HepG2 (cell line): ENCODE results near the gene BST2. TPM values are rescaled to one million over a fixed set of nuclear protein-coding genes. Genes with fewer than 3 reads are reported as not detected.

Source experiments
- ATAC-seq: fragments of 200-7000 bp; cut with Tn5 transposase; 3 replicates; pipeline ENCODE4 v1.9.1; 2020; ENCODE audit warnings: mild to moderate bottlenecking, moderate library complexity
- BruUV-seq: library from RNA; stranded (reverse); fragments of 400-500 nt; replicated peaks from 2 replicates; lab custom pipeline; 2021; lab: Mats Ljungman, UMichigan
- CTCF ChIA-PET: fragments of 300-600 bp; formaldehyde crosslinking; extraction: SDS; loops from one replicate; lab custom pipeline; 2021; ENCODE audit warnings: low total read pairs, inconsistent platforms, low intra/inter-chr PET ratio; lab: Yijun Ruan, JAX
- POLR2A ChIA-PET: fragments of 350-600 bp; sonication (Branson Sonifier 250); formaldehyde crosslinking; loops from one replicate; lab custom pipeline; 2020; ENCODE audit warnings: antibody characterized with exemption, inconsistent platforms; lab: Yijun Ruan, JAX
- DNase-seq: peaks from one replicate; pipeline ENCODE4 v3.0.0-alpha.2; 2015; ENCODE audit warnings: low spot score
- FAIRE-seq: peaks from 3 replicates; lab custom pipeline; 2011; peaks lifted over from hg19 to GRCh38; lab: Jason Lieb, UNC
- H2AFZ ChIP-seq: one replicate; pipeline ENCODE4 v1.6.1; 2011; ENCODE audit warnings: low read length, inconsistent platforms
- H3K27ac ChIP-seq: fragments of 300-600 bp; 3 replicates; pipeline ENCODE4 v1.8.0; 2011; ENCODE audit warnings: mixed run types, mild to moderate bottlenecking, mixed read lengths, low read length, inconsistent platforms; ENCODE audit not compliant: insufficient read depth; ENCODE audit errors: extremely low read length
- H3K27me3 ChIP-seq, 2 experiments: fragments of 200-600 bp in 1 of 2; 2 replicates in 1 of 2; 3 replicates in 1 of 2; pipeline versions ENCODE4 v1.6.0 to v1.8.0; 2011; ENCODE audit warnings: low read length in 2 of 2, mild to moderate bottlenecking in 2 of 2, moderate library complexity in 2 of 2, inconsistent platforms in 1 of 2; ENCODE audit not compliant: insufficient read depth in 2 of 2, control insufficient read depth in 1 of 2
- H3K36me3 ChIP-seq, 2 experiments: fragments of 200-600 bp in 1 of 2; replicated peaks in 1 of 2; 2 replicates in 1 of 2; 3 replicates in 1 of 2; pipeline versions ENCODE4 v1.5.1 to v1.8.0; 2011; ENCODE audit warnings: low read length in 2 of 2, inconsistent platforms in 1 of 2; ENCODE audit not compliant: insufficient read depth in 2 of 2, control insufficient read depth in 1 of 2
- H3K4me1 ChIP-seq: 2 replicates; pipeline ENCODE4 v1.5.1; 2012; ENCODE audit warnings: low read length, inconsistent platforms; ENCODE audit not compliant: insufficient read depth
- H3K4me2 ChIP-seq: 2 replicates; pipeline ENCODE4 v1.6.0; 2011; ENCODE audit warnings: low read depth, low read length, inconsistent platforms
- H3K4me3 ChIP-seq, 3 experiments: fragments of 200-600 bp in 1 of 3; sonication (generic), shearing (Covaris generic) in 1 of 3; replicated peaks in 1 of 3; 2 replicates each; pipeline ENCODE4 v1.5.1; 2011 to 2016; ENCODE audit warnings: low read length in 3 of 3, inconsistent platforms in 2 of 3, low read depth in 2 of 3, mild to moderate bottlenecking in 2 of 3, control low read depth in 1 of 3, mixed read lengths in 1 of 3; ENCODE audit not compliant: insufficient read depth in 1 of 3
- H3K79me2 ChIP-seq: one replicate; pipeline ENCODE4 v1.6.1; 2011; ENCODE audit warnings: low read length, inconsistent platforms; ENCODE audit not compliant: insufficient read depth
- H3K9ac ChIP-seq: 2 replicates; pipeline ENCODE4 v1.6.0; 2011; ENCODE audit warnings: mild to moderate bottlenecking, low read depth, low read length, inconsistent platforms; ENCODE audit not compliant: insufficient read depth
- H3K9me3 ChIP-seq: 2 replicates; pipeline ENCODE4 v1.5.1; 2012; ENCODE audit warnings: mild to moderate bottlenecking, low read length
- H4K20me1 ChIP-seq: 2 replicates; pipeline ENCODE4 v1.6.0; 2011; ENCODE audit warnings: inconsistent platforms, mild to moderate bottlenecking, low read length, moderate library complexity; ENCODE audit not compliant: insufficient read depth
- ATAD3A ChIP-seq: sonication (generic); formaldehyde crosslinking; IDR thresholded peaks from 2 replicates; pipeline ENCODE4 v1.4.0; 2020; ENCODE audit warnings: missing genetic modification reagents
- E2F2 ChIP-seq: sonication (generic); formaldehyde crosslinking; IDR thresholded peaks from 2 replicates; pipeline ENCODE4 v1.4.0; 2020; ENCODE audit warnings: missing genetic modification reagents, borderline replicate concordance
- EP300 ChIP-seq, 3 experiments: sonication (generic) in 1 of 3; formaldehyde crosslinking in 1 of 3; IDR thresholded peaks; 2 replicates each; pipeline versions ENCODE4 v1.5.1 to v1.6.1; 2011 to 2020; ENCODE audit warnings: low read depth in 2 of 3, low read length in 2 of 3, borderline replicate concordance in 1 of 3, improper control_type of control experiment in 1 of 3, mild to moderate bottlenecking in 1 of 3, missing genetic modification reagents in 1 of 3, moderate library complexity in 1 of 3
- PITX1 ChIP-seq: sonication (generic); formaldehyde crosslinking; IDR thresholded peaks from 2 replicates; pipeline ENCODE4 v1.5.1; 2020; ENCODE audit warnings: mild to moderate bottlenecking, missing genetic modification reagents
- SRSF1 ChIP-seq: fragments of 200-400 bp; formaldehyde crosslinking; optimal IDR thresholded peaks from 2 replicates; pipeline ENCODE3; 2017; ENCODE audit warnings: mild to moderate bottlenecking, low read depth, low read length, moderate library complexity
- SYNCRIP ChIP-seq: fragments of 200-400 bp; formaldehyde crosslinking; IDR thresholded peaks from 2 replicates; pipeline ENCODE4 v1.6.1; 2018; ENCODE audit warnings: mild to moderate bottlenecking, low read depth, low read length; ENCODE audit not compliant: insufficient read depth
- ZFY ChIP-seq: sonication (generic); formaldehyde crosslinking; IDR thresholded peaks from 2 replicates; pipeline ENCODE4 v1.4.0; 2020; ENCODE audit warnings: missing genetic modification reagents
- WGBS: methylation state at CpG from one replicate; pipeline ENCODE4 v1.1.6; 2017; ENCODE audit warnings: low lambda C conversion rate; 5-methylcytosine and 5-hydroxymethylcytosine counted together
- in situ Hi-C: cut with HindIII; loops from 2 replicates; pipeline ENCODE4 v1.10.0; 2017; ENCODE audit warnings: low pct_unique_long_range_greater_than_20kb; ENCODE audit not compliant: extremely low pct_ligation_motif_present
- intact Hi-C: fragments of 100-400 bp; cut with micrococcal nuclease; formaldehyde crosslinking; loops from one replicate; pipeline ENCODE4 v1.10.0; 2022; ENCODE audit not compliant: unreplicated experiment
- polyA plus RNA-seq, 8 experiments: library from polyadenylated mRNA; depleted of rRNA in 3 of 8; stranded (reverse) in 7 of 8; unstranded in 1 of 8; fragments of >200 nt; fragmentation: Illumina TruSeq in 4 of 8; extraction: Trizol in 4 of 8; gene quantifications; 2 replicates each; pipeline versions ENCODE4 v1.2.1 to v1.2.3, GENCODE V29; 2011 to 2016; ENCODE audit warnings: low read depth in 4 of 8, missing spikeins in 1 of 8, mixed read lengths in 1 of 8; ENCODE audit not compliant: insufficient read depth in 1 of 8
- total RNA-seq, 5 experiments: library from RNA; depleted of rRNA; stranded (reverse); fragments of >200 nt; fragmentation: Illumina TruSeq; extraction: Trizol; gene quantifications; 2 replicates each; pipeline ENCODE4 v1.2.3, GENCODE V29; 2016; ENCODE audit warnings: low read depth in 1 of 5
- TF ChIP-seq, protein P1 (sequence below), 2 experiments: fragments of 450-650 bp in 1 of 2; sonication (generic) in 1 of 2; formaldehyde crosslinking; IDR thresholded peaks; 2 replicates each; pipeline versions ENCODE4 v1.5.0 to v1.8.0; 2020 to 2022; ENCODE audit warnings: mild to moderate bottlenecking in 1 of 2, missing genetic modification reagents in 1 of 2
- TF ChIP-seq, protein P2 (sequence below): sonication (generic); formaldehyde crosslinking; IDR thresholded peaks from 2 replicates; pipeline ENCODE4 v1.5.0; 2020; ENCODE audit warnings: mild to moderate bottlenecking, missing genetic modification reagents

BST2 gene
- total and polyA plus RNA-seq, 2 of the 13 experiments (the other 11 are each of a cell fraction or from before 2014, with no cell fraction given) = 58.8 to 93.8 TPM

DNA sequence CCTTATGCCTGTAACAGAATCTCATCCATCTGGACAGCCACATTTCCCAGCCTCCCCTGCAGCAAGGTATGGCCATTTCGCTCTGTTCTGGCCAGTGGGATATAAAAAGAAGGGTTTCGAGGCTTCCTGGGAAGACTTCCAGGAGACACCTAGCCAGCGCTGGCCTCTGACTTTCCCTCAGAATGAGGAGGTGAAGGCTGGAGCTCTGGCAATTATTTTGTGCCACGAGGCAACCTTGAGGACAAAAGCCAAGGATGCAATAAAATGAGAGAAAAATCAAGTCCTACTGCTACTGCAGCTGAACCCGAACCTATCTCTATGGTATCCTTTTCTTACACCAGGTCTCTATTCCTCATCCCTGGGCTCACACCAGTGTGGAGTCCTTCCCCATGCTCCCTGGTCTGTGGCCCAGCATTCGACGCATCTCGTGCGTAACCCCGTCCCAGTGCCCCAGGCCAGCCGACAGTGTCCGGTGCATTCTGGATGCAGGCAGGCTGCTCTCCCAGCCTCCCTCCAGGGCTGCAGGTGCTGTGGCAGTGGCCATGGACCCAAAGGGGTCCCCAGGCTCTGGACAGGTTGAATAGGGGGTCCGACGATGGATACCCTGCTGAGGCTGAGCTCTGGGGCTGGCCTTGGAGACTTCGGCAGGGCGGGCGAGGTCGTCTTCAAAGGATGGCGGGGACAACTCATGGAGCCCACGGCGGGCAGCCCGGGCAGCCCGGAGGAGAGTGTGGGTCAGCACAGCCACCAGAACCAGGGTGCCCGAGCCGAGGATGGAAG is 30.9 kb upstream of the BST2 start (continued):
- TF ChIP-seq SRSF1 (no peak), SYNCRIP (no peak), EP300 (IDR thresholded peaks at IDR 0.05; ENCODE audit: low read depth in 2 of 2, low read length in 2 of 2) (no peak), EP300 (CRISPR knock-in tag; IDR thresholded peaks at IDR 0.05; ENCODE audit: borderline replicate concordance) (no peak), ATAD3A (CRISPR knock-in tag) (no peak), PITX1 (no peak)

- H3K36me3 ChIP-seq = no peaks in the 10 kb centered on the region
- BruUV-seq = no TSS peak
- H4K20me1 ChIP-seq = no peaks in the 10 kb centered on the region
- no peaks in the 10 kb centered on the region for H3K9me3 ChIP-seq
- WGBS = 59% methylated on average over 7 of the region's 7 CpGs
- DNase-seq = no peak
- intact Hi-C loops = no loop called here
- CTCF ChIA-PET = no interaction called here
- TF ChIP-seq, protein P1, sequence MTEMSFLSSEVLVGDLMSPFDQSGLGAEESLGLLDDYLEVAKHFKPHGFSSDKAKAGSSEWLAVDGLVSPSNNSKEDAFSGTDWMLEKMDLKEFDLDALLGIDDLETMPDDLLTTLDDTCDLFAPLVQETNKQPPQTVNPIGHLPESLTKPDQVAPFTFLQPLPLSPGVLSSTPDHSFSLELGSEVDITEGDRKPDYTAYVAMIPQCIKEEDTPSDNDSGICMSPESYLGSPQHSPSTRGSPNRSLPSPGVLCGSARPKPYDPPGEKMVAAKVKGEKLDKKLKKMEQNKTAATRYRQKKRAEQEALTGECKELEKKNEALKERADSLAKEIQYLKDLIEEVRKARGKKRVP (CRISPR knock-in tag; IDR thresholded peaks at IDR 0.05) = no peak
- TF ChIP-seq, protein P2, sequence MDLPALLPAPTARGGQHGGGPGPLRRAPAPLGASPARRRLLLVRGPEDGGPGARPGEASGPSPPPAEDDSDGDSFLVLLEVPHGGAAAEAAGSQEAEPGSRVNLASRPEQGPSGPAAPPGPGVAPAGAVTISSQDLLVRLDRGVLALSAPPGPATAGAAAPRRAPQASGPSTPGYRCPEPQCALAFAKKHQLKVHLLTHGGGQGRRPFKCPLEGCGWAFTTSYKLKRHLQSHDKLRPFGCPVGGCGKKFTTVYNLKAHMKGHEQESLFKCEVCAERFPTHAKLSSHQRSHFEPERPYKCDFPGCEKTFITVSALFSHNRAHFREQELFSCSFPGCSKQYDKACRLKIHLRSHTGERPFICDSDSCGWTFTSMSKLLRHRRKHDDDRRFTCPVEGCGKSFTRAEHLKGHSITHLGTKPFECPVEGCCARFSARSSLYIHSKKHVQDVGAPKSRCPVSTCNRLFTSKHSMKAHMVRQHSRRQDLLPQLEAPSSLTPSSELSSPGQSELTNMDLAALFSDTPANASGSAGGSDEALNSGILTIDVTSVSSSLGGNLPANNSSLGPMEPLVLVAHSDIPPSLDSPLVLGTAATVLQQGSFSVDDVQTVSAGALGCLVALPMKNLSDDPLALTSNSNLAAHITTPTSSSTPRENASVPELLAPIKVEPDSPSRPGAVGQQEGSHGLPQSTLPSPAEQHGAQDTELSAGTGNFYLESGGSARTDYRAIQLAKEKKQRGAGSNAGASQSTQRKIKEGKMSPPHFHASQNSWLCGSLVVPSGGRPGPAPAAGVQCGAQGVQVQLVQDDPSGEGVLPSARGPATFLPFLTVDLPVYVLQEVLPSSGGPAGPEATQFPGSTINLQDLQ (CRISPR knock-in tag) = no peak
- TF ChIP-seq ZFY = no peak
- no peak for TF ChIP-seq E2F2
- TF ChIP-seq, all 625 proteins: peak for 0
- H3K27me3 ChIP-seq = no peaks in the 10 kb centered on the region
- H3K4me2 ChIP-seq = no peak overlapping the region
- no peak for FAIRE-seq
- no peak overlapping the region for H3K4me3 ChIP-seq
- no peak overlapping the region for H3K27ac ChIP-seq
- in situ Hi-C loops = no loop called here
- H3K9ac ChIP-seq = no peak overlapping the region
- H2AFZ ChIP-seq = no peak overlapping the region
- ATAC-seq = no peak
- POLR2A ChIA-PET = no interaction called here
- no peaks in the 10 kb centered on the region for H3K4me1 ChIP-seq
- H3K79me2 ChIP-seq = no peaks in the 10 kb centered on the region
Observed at GRCh38 chr19:17435218-17435617, 29.8 kb upstream of the BST2 start.
